ENCODE measurements around the gene GPBP1. TPM values are rescaled to one million over a fixed set of nuclear protein-coding genes. Genes with fewer than 3 reads are reported as not detected.

GPBP1 gene
- total and polyA plus RNA-seq, 2 donors (not counting 3 experiments of a cell fraction or from before 2014, with no cell fraction given): 11.7 to 57.4 TPM

DNA sequence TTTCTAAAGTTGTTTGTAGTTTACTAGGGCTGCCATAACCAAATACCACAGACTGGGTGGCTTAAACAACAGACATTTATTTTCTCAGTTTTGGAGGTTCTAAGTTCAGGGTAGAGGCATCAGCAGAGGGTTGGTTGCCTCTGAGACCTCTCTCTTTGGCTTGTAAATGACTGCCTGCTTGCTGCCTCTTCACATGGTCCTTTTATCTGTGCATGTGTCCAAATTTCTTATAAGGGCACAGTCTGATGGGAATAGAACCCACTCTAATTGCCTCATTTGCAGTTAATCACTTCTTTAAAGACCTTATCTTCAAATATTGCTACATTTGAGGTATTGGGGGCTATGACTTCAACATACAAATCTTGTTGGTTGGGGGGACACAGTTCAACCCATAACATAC, 36.8 kb downstream of the GPBP1 start:
- POLR2A ChIA-PET: interaction anchor here (0.7 kb wide), 1 partner anchor 20 kb away, joined by 3 read pairs; no protein-coding TSS in a partner anchor
- BruUV-seq (replicated peaks): no TSS peak
- Histone ChIP-seq H3K4me2 (ENCODE audit: insufficient read depth, low read length) (no peak overlapping the region), H3K27me3 (ENCODE audit: control insufficient read depth in 2 of 2, insufficient read depth in 2 of 2, low read length in 2 of 2) (no peaks in the 10 kb centered on the region), H2AFZ (ENCODE audit: low read depth, low read length) (no peak overlapping the region), H3K9me1 (replicated peaks; ENCODE audit: control insufficient read depth, extremely low read depth, insufficient read depth, low read length) (no peaks in the 10 kb centered on the region), H3K4me3 (replicated peaks in 1 of 3; ENCODE audit: insufficient read depth in 1 of 3, low read depth in 1 of 3, low read length in 3 of 3) (no peak overlapping the region), H3K9ac (replicated peaks; ENCODE audit: extremely low read depth, insufficient read depth, low read length) (no peak overlapping the region), H3K27ac (ENCODE audit: insufficient read depth, low read depth, low read length) (no peak overlapping the region), H3K79me2 (ENCODE audit: control insufficient read depth, insufficient read depth, low read length) (peaks cover 97% of the 10 kb centered on the region), H3K36me3 (ENCODE audit: control insufficient read depth in 2 of 2, extremely low read depth in 1 of 2, insufficient read depth in 2 of 2, low read length in 2 of 2) (peaks cover 5 to 8% of the 10 kb centered on the region in 2 experiments), H3K4me1 (ENCODE audit: control insufficient read depth, extremely low read depth, insufficient read depth, low read length) (no peaks in the 10 kb centered on the region), H3K9me3 (replicated peaks; ENCODE audit: control insufficient read depth, insufficient read depth, low read length) (no peaks in the 10 kb centered on the region), H4K20me1 (replicated peaks; ENCODE audit: control insufficient read depth, extremely low read depth, insufficient read depth, low read length) (peaks cover 17% of the 10 kb centered on the region)
- CTCF ChIA-PET: interaction anchor here (1.6 kb wide), 1 partner anchor 9 kb away, joined by 5 read pairs; no protein-coding TSS in a partner anchor
- TF ChIP-seq POLR2AphosphoS5 (IDR thresholded peaks at IDR 0.05; ENCODE audit: insufficient read depth, low read depth, low read length): no peak
- no peak for TF ChIP-seq JUN (IDR thresholded peaks at IDR 0.05; ENCODE audit: borderline replicate concordance, insufficient read depth, insufficient read length, low read depth)
- TF ChIP-seq, protein P1, sequence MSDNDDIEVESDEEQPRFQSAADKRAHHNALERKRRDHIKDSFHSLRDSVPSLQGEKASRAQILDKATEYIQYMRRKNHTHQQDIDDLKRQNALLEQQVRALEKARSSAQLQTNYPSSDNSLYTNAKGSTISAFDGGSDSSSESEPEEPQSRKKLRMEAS (IDR thresholded peaks at IDR 0.05; ENCODE audit: insufficient read depth, insufficient read length): no peak
- no peak for TF ChIP-seq FOS (IDR thresholded peaks at IDR 0.05; ENCODE audit: borderline replicate concordance, insufficient read depth, low read length)
- TF ChIP-seq POLR2A (IDR thresholded peaks at IDR 0.05; ENCODE audit: low read depth, low read length): no peak
- TF ChIP-seq, protein P2, sequence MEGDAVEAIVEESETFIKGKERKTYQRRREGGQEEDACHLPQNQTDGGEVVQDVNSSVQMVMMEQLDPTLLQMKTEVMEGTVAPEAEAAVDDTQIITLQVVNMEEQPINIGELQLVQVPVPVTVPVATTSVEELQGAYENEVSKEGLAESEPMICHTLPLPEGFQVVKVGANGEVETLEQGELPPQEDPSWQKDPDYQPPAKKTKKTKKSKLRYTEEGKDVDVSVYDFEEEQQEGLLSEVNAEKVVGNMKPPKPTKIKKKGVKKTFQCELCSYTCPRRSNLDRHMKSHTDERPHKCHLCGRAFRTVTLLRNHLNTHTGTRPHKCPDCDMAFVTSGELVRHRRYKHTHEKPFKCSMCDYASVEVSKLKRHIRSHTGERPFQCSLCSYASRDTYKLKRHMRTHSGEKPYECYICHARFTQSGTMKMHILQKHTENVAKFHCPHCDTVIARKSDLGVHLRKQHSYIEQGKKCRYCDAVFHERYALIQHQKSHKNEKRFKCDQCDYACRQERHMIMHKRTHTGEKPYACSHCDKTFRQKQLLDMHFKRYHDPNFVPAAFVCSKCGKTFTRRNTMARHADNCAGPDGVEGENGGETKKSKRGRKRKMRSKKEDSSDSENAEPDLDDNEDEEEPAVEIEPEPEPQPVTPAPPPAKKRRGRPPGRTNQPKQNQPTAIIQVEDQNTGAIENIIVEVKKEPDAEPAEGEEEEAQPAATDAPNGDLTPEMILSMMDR (IDR thresholded peaks at IDR 0.05; ENCODE audit: extremely low read depth in 1 of 2, insufficient read depth in 1 of 2, low read depth in 1 of 2, low read length in 2 of 2): no peak
- TF ChIP-seq MYC (IDR thresholded peaks at IDR 0.05; ENCODE audit: low read depth, low read length): no peak
- TF ChIP-seq EZH2 (IDR thresholded peaks at IDR 0.05; ENCODE audit: borderline replicate concordance, low read depth, low read length, severe bottlenecking): no peak
- TF ChIP-seq GATA2 (IDR thresholded peaks at IDR 0.05; ENCODE audit: insufficient read depth, insufficient read length, low read depth, low read length): no peak
- intact Hi-C loops (cut with micrococcal nuclease) (no loop called here), dilution Hi-C loops (cut with MboI; ENCODE audit: extremely low pct_ligation_motif_present, low sequenced_read_pairs) (no loop called here)
- FAIRE-seq (no peak), DNase-seq (ENCODE audit: low read depth, low spot score) (no peak)
